GM12878 (cell line): ENCODE data around the gene IRAK3. TPM values are rescaled to one million over a fixed set of nuclear protein-coding genes. Genes with fewer than 3 reads are reported as not detected.

Source experiments
- ATAC-seq: fragments of 200-7000 bp; cut with Tn5 transposase; 3 replicates; pipeline ENCODE4 v1.9.1; 2020; ENCODE audit warnings: mild to moderate bottlenecking, moderate library complexity
- BruUV-seq: library from RNA; stranded (reverse); fragments of 400-500 nt; replicated peaks from 2 replicates; lab custom pipeline; 2021; lab: Mats Ljungman, UMichigan
- CTCF ChIA-PET: fragments of 300-600 bp; sonication (Branson Sonifier 250); formaldehyde crosslinking; extraction: SDS; loops from one replicate; lab custom pipeline; 2021; ENCODE audit warnings: inconsistent platforms; lab: Yijun Ruan, JAX
- POLR2A ChIA-PET: fragments of 350-600 bp; formaldehyde crosslinking; extraction: SDS; loops from one replicate; lab custom pipeline; 2021; ENCODE audit warnings: inconsistent platforms; lab: Charles Lee
- RAD21 ChIA-PET: fragments of 300-600 bp; sonication (Branson Sonifier 250); formaldehyde crosslinking; loops from one replicate; lab custom pipeline; 2023; ENCODE audit warnings: antibody characterized with exemption; ENCODE audit not compliant: unreplicated experiment; lab: Charles Lee
- SMC1A ChIA-PET: fragments of 300-600 bp; sonication (Branson Sonifier 250); formaldehyde crosslinking; loops from one replicate; lab custom pipeline; 2023; ENCODE audit not compliant: unreplicated experiment, uncharacterized antibody; lab: Charles Lee
- DNase-seq: peaks from one replicate; pipeline ENCODE4 v3.0.0-alpha.2; 2011; ENCODE audit warnings: low read depth, low spot score
- FAIRE-seq: peaks from 3 replicates; lab custom pipeline; 2011; peaks lifted over from hg19 to GRCh38; lab: Jason Lieb, UNC
- H2AFZ ChIP-seq: 2 replicates; pipeline ENCODE4 v1.6.0; 2011; ENCODE audit warnings: low read depth, low read length, control low read depth; ENCODE audit not compliant: control insufficient read depth
- H3K27ac ChIP-seq: 2 replicates; pipeline ENCODE4 v1.5.1; 2011; ENCODE audit warnings: control low read depth; ENCODE audit not compliant: control insufficient read depth, insufficient read depth
- H3K27me3 ChIP-seq, 2 experiments: replicated peaks in 1 of 2; 2 replicates each; pipeline versions ENCODE4 v1.6.0 to v1.6.1; 2011; ENCODE audit warnings: low read length in 1 of 2; ENCODE audit not compliant: control insufficient read depth in 2 of 2, insufficient read depth in 2 of 2
- H3K36me3 ChIP-seq, 2 experiments: 2 replicates each; pipeline ENCODE4 v1.5.1; 2011; ENCODE audit warnings: low read length in 1 of 2; ENCODE audit not compliant: control insufficient read depth in 2 of 2, insufficient read depth in 2 of 2
- H3K4me1 ChIP-seq: 2 replicates; pipeline ENCODE4 v1.6.1; 2011; ENCODE audit warnings: mild to moderate bottlenecking, low read length, moderate library complexity, mixed read lengths; ENCODE audit not compliant: control insufficient read depth, insufficient read depth
- H3K4me2 ChIP-seq: 2 replicates; pipeline ENCODE4 v1.6.0; 2011; ENCODE audit warnings: control low read depth; ENCODE audit not compliant: control insufficient read depth, insufficient read depth
- H3K4me3 ChIP-seq: fragments of 200-600 bp; sonication (generic); 2 replicates; pipeline ENCODE4 v1.5.1; 2016
- H3K79me2 ChIP-seq: 2 replicates; pipeline ENCODE4 v1.6.0; 2011; ENCODE audit warnings: low read length; ENCODE audit not compliant: control insufficient read depth, insufficient read depth
- H3K9ac ChIP-seq: 2 replicates; pipeline ENCODE4 v1.8.0; 2011; ENCODE audit warnings: low read length, control low read depth, mixed read lengths; ENCODE audit not compliant: control insufficient read depth, insufficient read depth
- H3K9me3 ChIP-seq: replicated peaks from 3 replicates; pipeline ENCODE4 v1.5.1; 2011; ENCODE audit warnings: mild to moderate bottlenecking, low read length; ENCODE audit not compliant: control insufficient read depth, insufficient read depth
- H4K20me1 ChIP-seq: 2 replicates; pipeline ENCODE4 v1.6.0; 2011; ENCODE audit not compliant: control insufficient read depth, insufficient read depth
- CREB1 ChIP-seq: IDR thresholded peaks from 2 replicates; pipeline ENCODE4 v1.6.1; 2012; ENCODE audit warnings: low read depth, mild to moderate bottlenecking, inconsistent platforms
- STAT3 ChIP-seq: IDR thresholded peaks from 2 replicates; pipeline ENCODE4 v1.6.1; 2011; ENCODE audit warnings: low read depth, low read length, improper control_type of control experiment
- ZBTB33 ChIP-seq: fragments of 450-650 bp; IDR thresholded peaks from 2 replicates; pipeline ENCODE4 v1.6.1; 2017; ENCODE audit warnings: mild to moderate bottlenecking
- ZNF687 ChIP-seq: fragments of 450-650 bp; IDR thresholded peaks from 2 replicates; pipeline ENCODE4 v1.6.1; 2017; ENCODE audit warnings: mild to moderate bottlenecking, moderate library complexity
- WGBS: methylation state at CpG from one replicate; pipeline ENCODE4 v1.1.6; 2016; ENCODE audit warnings: low lambda C conversion rate; ENCODE audit not compliant: insufficient replicate concordance, insufficient coverage; ENCODE audit errors: missing lambda C conversion rate; 5-methylcytosine and 5-hydroxymethylcytosine counted together
- in situ Hi-C: fragments of 300-500 bp; cut with MboI; formaldehyde crosslinking; loops from 9 replicates; pipeline ENCODE4 v1.14.3; 2018; ENCODE audit warnings: mixed read lengths
- intact Hi-C: fragments of 100-400 bp; cut with micrococcal nuclease; formaldehyde crosslinking; loops from one replicate; pipeline ENCODE4 v1.14.2; 2022; ENCODE audit not compliant: unreplicated experiment
- polyA plus RNA-seq, 11 experiments: library from polyadenylated mRNA; depleted of rRNA in 4 of 11; unstranded in 6 of 11; stranded (reverse) in 5 of 11; fragments of >200 nt; fragmentation: Nextera tagmentation in 4 of 11; fragmentation: Illumina TruSeq in 1 of 11; extraction: Ambion mirVana in 4 of 11; extraction: Trizol in 1 of 11; gene quantifications; 1 replicate in 1 of 11; 2 replicates in 10 of 11; pipeline versions ENCODE4 v1.2.1 to v1.2.3, GENCODE V29; 2011 to 2016; ENCODE audit warnings: inconsistent platforms in 2 of 11, missing spikeins in 2 of 11, low read depth in 1 of 11
- total RNA-seq, 4 experiments: library from RNA; depleted of rRNA in 3 of 4; stranded (reverse); fragments of >200 nt in 3 of 4; fragmentation: Illumina TruSeq in 1 of 4; extraction: Trizol in 1 of 4; gene quantifications; 2 replicates each; pipeline versions ENCODE4 v1.2.1 to v1.2.3, GENCODE V29; 2013 to 2021
- TF ChIP-seq, protein P1 (sequence below): IDR thresholded peaks from 2 replicates; pipeline ENCODE4 v1.6.1; 2011; ENCODE audit warnings: borderline replicate concordance, low read depth, mild to moderate bottlenecking, moderate library complexity, low read length; ENCODE audit not compliant: insufficient read depth, poor library complexity, severe bottlenecking

Gene IRAK3
- total and polyA plus RNA-seq, 10 of the 15 experiments (the other 5 are each of a cell fraction or from before 2014, with no cell fraction given) = 1.4 to 14.1 (median 5.4) TPM

- TF ChIP-seq, protein P1, sequence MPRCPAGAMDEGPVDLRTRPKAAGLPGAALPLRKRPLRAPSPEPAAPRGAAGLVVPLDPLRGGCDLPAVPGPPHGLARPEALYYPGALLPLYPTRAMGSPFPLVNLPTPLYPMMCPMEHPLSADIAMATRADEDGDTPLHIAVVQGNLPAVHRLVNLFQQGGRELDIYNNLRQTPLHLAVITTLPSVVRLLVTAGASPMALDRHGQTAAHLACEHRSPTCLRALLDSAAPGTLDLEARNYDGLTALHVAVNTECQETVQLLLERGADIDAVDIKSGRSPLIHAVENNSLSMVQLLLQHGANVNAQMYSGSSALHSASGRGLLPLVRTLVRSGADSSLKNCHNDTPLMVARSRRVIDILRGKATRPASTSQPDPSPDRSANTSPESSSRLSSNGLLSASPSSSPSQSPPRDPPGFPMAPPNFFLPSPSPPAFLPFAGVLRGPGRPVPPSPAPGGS = no peak
- TF ChIP-seq ZNF687 (no peak), STAT3 (no peak), CREB1 (no peak)
Measured at GRCh38 chr12:66197495-66197921, 8.5 kb downstream of the IRAK3 start (continued).

DNA sequence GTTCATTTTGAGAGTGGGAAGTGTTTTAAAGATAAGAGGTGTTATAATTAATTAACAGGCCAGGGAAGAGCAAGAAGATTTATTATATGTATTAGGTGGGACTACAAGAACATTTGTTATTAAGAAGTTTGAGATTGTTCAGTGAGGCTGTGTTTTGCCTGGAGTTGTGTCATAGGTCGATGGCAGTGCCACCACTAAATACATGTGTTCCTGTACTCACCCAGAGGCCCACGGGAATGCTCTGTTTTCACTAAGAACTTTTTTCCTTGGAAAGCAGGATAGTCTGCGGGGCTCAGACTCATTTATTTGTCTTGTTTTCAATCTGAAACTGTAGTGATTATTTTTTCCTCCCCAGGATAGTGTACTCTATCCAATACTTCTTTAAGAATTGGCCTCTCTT, 10.1 kb downstream of the IRAK3 start:
- peaks cover 11% of the 10 kb centered on the region for H3K9me3 ChIP-seq
- POLR2A ChIA-PET = interaction anchor here (0.7 kb wide), 1 partner anchor 16 kb away, joined by 4 read pairs; no protein-coding TSS in a partner anchor
- H4K20me1 ChIP-seq = no peaks in the 10 kb centered on the region
- H2AFZ ChIP-seq = no peak overlapping the region
- TF ChIP-seq ZBTB33 = no peak
- no peak overlapping the region for H3K27ac ChIP-seq
- no TSS peak for BruUV-seq
- H3K36me3 ChIP-seq = no peaks in the 10 kb centered on the region; a peak in 1 of 4 replicates
- H3K79me2 ChIP-seq = no peaks in the 10 kb centered on the region; the same call in 1 of the 2 replicates
- DNase-seq (no peak), ATAC-seq (no peak), FAIRE-seq (no peak)
- WGBS = 18% methylated on average over 3 of the region's 3 CpGs
- CTCF ChIA-PET = interaction anchor here (1.5 to 3.3 kb wide), 2 partner anchors 12 to 30 kb away, joined by 5 to 20 read pairs; partner anchors contain the start of gene TMBIM4
- intact Hi-C loops (loop anchor here (5.0 kb wide), 1 partner anchor 33 kb away; no protein-coding TSS in a partner anchor), in situ Hi-C loops (no loop called here)
- H3K27me3 ChIP-seq = no peaks in the 10 kb centered on the region
- no peak overlapping the region for H3K4me2 ChIP-seq
- no peak overlapping the region for H3K9ac ChIP-seq
- H3K4me1 ChIP-seq = peaks cover 16% of the 10 kb centered on the region
- RAD21 ChIA-PET = no interaction called here
- H3K4me3 ChIP-seq = no peak overlapping the region
- SMC1A ChIA-PET = interaction anchor here (0.9 kb wide), 1 partner anchor 16 kb away, joined by 3 read pairs; no protein-coding TSS in a partner anchor
